HG03460 (cell line): ENCODE measurements around the gene PTPN6.

ENCODE experiments used
- ATAC-seq: cut with Tn5 transposase; IDR thresholded peaks from one replicate; pipeline ENCODE4 v1.9.1; 2021; ENCODE audit not compliant: unreplicated experiment

PTPN6 gene

GRCh38 chr12:6965026-6965661 is 14.0 kb downstream of the PTPN6 start:
- no peak for ATAC-seq

GRCh38 chr12:6965714-6966113 is 14.6 kb downstream of the PTPN6 start:
- no peak for ATAC-seq

DNA sequence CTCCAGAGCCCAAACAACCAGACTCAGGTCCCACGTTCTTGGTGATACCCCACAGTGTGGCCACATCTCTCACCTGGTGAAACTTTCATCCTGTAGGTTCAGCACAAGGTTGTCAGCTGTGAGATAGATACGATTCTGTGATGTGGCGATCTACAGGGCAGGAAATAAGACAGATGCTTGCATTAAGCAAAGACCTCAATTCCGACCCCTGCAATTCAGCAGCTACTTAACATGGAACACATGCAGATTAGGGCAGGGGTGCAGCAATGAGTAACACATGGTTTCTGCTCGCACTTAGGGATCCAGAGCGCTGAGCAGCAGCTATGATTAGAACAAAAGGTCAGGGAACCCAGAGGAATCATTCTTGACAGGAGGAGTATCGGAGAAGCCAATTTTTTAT is 15.2 kb downstream of the PTPN6 start:
- ATAC-seq = no peak

- no peak for ATAC-seq
Observed at GRCh38 chr12:6967651-6968100, 16.5 kb downstream of the PTPN6 start.

DNA sequence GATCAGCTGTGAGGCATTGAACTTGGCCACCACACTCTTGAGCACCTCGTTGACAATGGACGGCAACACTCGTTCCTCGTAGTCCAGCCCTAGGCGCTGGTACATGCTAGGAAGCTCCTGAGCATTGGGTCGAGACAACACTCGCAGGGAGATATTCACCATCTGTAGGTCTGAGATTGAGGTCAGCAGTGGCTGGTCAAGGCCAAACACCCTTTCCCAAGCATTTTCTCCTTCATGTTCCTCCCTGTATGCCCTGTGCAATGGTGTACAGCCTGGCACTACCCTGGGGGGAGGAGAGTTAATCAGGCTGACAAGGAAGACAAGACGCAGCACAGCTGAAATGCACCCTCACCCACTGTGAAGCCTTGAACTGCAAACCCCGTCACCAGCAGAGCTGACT is 17.3 kb downstream of the PTPN6 start:
- no peak for ATAC-seq

DNA sequence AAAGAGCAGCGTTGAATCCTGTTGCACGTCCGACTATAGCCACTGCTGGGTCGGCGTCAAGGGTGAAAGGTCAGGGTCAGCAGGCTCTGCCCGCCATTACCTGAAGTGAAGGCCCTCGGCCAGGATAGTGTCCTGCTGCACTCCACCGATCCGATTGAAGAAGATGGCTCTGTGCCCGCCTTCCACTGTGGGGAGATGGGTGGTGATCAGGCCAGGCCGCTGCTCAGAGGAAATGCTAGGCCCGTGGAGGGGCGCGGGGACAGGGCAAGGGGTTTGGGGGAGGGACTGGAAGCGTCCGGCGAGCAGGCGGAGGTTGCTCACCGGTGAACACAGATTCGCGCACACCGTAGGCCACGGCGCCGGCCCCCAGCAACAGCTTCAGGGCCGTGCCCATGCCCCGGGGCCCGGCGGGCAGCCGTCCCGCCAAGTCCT is 19.0 kb downstream of the PTPN6 start:
- peak; percentile 7 for ATAC-seq

DNA sequence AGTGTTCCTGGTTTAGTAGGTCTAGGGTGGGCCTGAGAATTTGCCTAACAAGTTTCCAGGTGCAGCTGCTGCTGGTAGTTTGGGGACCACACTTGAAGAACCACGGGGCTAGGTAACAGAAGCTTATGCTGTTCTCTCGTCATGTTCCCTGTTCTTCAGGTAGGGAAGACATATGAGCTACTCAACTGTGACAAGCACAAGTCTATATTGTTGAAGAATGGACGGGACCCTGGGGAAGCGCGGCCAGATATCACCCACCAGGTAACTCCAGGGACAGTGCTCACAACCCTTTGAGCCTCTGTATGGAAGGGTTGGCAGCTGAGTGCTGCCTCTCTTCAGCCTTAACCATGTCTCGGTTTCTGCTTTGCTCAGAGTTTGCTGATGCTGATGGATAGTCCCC is 23.0 kb downstream of the PTPN6 start:
- ATAC-seq = no peak

- ATAC-seq = no peak
Observed at GRCh38 chr12:6975297-6976032, 24.3 kb downstream of the PTPN6 start.

- ATAC-seq = no peak
Observed at GRCh38 chr12:6977653-6978052, 26.5 kb downstream of the PTPN6 start.

DNA sequence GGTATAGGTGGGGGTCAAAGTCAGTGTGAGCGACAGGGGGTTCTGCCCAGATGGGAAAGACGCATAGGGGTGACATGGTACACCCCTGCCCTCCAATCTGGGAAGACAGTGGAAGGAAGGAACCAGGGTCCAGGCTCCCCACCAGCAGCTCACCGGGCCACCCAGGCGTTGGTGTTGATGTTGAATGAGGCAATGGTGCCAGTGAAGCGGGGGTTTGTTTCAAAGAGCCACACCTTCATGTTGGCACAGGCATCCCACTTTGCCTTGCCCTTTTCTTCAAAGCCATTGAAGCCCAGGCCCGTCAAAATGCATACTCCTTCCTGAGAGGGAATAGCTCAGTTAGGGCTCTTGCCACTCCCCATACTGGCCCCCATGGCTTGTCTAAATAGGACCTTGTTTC is 27.0 kb downstream of the PTPN6 start:
- ATAC-seq = no peak

- ATAC-seq = no peak
Observed at GRCh38 chr12:6978611-6979011, 27.5 kb downstream of the PTPN6 start.

DNA sequence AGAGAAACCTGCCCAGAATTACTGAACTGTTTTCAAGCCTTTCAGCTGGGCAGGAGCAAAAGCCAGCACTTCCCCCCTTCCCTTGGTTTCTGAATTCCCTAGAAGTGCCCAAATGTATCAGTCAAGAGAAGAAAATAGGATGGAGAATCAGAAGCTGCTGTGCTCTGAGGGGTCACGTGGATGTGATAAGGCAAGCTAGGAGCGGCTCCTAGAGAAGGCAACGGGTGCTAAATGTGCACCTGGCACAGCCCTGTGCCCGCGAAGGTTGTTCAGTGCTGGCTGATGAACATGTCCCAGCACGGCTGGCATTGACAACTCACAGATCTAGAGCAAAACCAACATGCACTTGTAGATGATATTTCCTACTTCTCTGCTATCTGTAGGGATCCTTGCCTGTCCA is 27.9 kb downstream of the PTPN6 start:
- ATAC-seq = no peak

DNA sequence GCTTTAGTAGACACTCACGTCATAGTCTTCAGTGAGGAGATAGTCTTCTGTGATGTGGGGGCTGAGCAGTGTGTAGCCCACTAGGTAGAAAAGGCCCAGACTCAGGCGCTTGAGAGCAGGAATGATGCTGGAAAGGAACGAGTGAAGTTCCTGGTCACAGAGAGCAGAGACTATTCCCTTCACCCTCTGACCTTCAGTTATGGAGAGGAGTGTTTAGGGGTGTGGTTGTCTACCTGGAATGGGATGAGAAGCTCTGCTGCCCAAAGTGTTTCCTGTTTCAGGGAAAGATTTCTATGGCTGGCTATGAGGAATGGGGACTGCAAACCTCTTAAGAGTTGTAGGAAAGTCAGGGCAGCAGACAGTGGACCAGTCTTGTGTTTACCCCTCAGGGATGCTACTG is 28.3 kb downstream of the PTPN6 start:
- ATAC-seq = no peak

DNA sequence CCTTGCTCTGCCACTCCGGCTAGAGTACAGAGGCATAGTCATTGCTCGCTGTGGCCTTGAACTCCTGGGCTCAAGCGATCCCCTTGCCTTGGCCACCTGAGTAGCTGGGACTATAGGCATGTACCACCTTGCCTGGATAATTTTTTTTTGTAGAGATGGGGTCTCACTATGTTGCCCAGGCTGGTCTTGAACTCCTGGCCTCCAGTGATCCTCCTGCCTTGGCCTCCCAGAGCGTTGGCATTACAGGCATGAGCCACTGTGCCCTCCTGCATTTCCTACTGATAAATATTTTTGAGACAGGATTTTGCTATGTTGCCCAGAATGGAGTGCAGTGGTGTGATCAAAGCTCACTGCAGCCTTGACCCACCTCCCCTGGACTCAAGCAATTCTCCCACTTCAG is 28.9 kb downstream of the PTPN6 start:
- no peak for ATAC-seq

DNA sequence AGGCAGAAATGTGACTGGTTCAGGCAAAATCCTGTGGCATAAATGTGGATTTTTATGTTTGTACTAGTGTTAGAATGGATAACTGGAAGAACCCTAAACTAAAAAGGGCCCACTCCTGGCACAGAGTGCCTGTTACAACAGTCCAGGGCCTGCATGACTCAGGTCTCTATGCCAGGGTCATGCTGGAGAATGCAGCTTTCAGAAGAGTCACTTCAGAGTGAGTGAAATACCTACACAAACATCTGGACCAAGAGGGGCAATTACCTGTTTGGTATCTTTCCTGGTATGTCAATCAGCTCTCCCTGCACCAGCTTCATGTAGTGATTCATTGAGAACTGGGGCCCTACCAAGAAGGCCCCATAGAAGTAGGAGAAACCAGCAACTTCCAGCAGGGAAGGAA is 29.6 kb downstream of the PTPN6 start:
- ATAC-seq = no peak

- no peak for ATAC-seq
Observed at GRCh38 chr12:6981152-6982052, 30.2 kb downstream of the PTPN6 start.

DNA sequence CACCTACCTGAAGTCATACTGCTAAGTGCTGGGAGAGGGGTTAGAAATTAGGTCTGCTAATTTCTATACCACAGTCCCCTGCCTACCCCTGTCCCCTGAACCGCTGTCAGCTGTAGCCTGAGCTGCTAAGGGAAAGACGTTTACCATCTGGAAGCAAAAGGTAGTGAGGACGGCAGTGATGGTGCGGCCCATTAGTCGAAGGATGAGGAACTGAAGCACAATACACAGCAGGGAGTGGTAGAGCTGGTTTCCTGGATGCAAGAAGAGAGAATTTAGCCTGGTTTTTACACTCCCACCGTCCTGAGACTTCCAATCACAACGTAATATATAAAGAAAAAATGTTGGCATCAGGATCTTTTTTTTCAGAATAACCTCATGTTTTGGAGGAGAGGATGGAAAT is 31.4 kb downstream of the PTPN6 start:
- ATAC-seq = no peak

- no peak for ATAC-seq
Observed at GRCh38 chr12:6987956-6988553, 36.9 kb downstream of the PTPN6 start.

- ATAC-seq = no peak
Observed at GRCh38 chr12:6996040-6996441, 44.9 kb downstream of the PTPN6 start.

- no peak for ATAC-seq
Observed at GRCh38 chr12:6998715-6999451, 47.7 kb downstream of the PTPN6 start.
